A673 (cell line): ENCODE measurements around the gene AKAP1. TPM values are rescaled to one million over a fixed set of nuclear protein-coding genes. Genes with fewer than 3 reads are reported as not detected.

ENCODE experiments used
- BruUV-seq: library from RNA; stranded (reverse); fragments of 400-500 nt; replicated peaks from 2 replicates; lab custom pipeline; 2021; lab: Mats Ljungman, UMichigan
- CTCF ChIA-PET: fragments of 300-600 bp; sonication (Branson Sonifier 250); formaldehyde crosslinking; loops from one replicate; lab custom pipeline; 2022; ENCODE audit warnings: antibody characterized with exemption; lab: Charles Lee
- POLR2A ChIA-PET: fragments of 300-600 bp; sonication (Branson Sonifier 250); formaldehyde crosslinking; loops from one replicate; lab custom pipeline; 2022; ENCODE audit warnings: antibody characterized with exemption; ENCODE audit not compliant: low non-redundant PET; lab: Charles Lee
- DNase-seq: peaks from one replicate; pipeline ENCODE4 v3.0.0-alpha.2; 2015; ENCODE audit warnings: low spot score
- H3K27ac ChIP-seq: fragments of 200-600 bp; sonication (generic); 2 replicates; pipeline ENCODE4 v1.5.1; 2016; ENCODE audit warnings: mixed run types, low read depth, mild to moderate bottlenecking, mixed read lengths, antibody characterized with exemption, low read length; ENCODE audit not compliant: poor library complexity, severe bottlenecking
- H3K27me3 ChIP-seq: fragments of 200-600 bp; sonication (generic); replicated peaks from 2 replicates; pipeline ENCODE4 v1.6.1; 2017; ENCODE audit warnings: mixed run types, low read depth, mild to moderate bottlenecking, mixed read lengths, antibody characterized with exemption, low read length; ENCODE audit not compliant: insufficient read depth, poor library complexity
- H3K36me3 ChIP-seq: fragments of 200-600 bp; sonication (generic); 2 replicates; pipeline ENCODE4 v1.6.1; 2016; ENCODE audit warnings: mixed run types, mild to moderate bottlenecking, mixed read lengths, antibody characterized with exemption, low read length; ENCODE audit not compliant: insufficient read depth, poor library complexity, severe bottlenecking
- H3K4me1 ChIP-seq: fragments of 200-600 bp; sonication (generic); 2 replicates; pipeline ENCODE4 v1.6.1; 2017; ENCODE audit warnings: mixed run types, mild to moderate bottlenecking, mixed read lengths, antibody characterized with exemption, low read length; ENCODE audit not compliant: insufficient read depth, poor library complexity, severe bottlenecking
- H3K4me3 ChIP-seq: fragments of 200-600 bp; sonication (generic); 2 replicates; pipeline ENCODE4 v1.5.1; 2016; ENCODE audit warnings: low read depth, mixed run types, mild to moderate bottlenecking, mixed read lengths, low read length; ENCODE audit not compliant: poor library complexity, severe bottlenecking
- H3K9me3 ChIP-seq: fragments of 200-600 bp; sonication (generic); 2 replicates; pipeline ENCODE4 v1.6.1; 2016; ENCODE audit warnings: mixed run types, low read depth, mild to moderate bottlenecking, mixed read lengths, antibody characterized with exemption, low read length; ENCODE audit not compliant: poor library complexity, severe bottlenecking
- EZH2 ChIP-seq: fragments of 200-600 bp; sonication (generic); IDR thresholded peaks from 2 replicates; pipeline ENCODE4 v1.6.1; 2017; ENCODE audit warnings: borderline replicate concordance, low read depth, mild to moderate bottlenecking, mixed read lengths, antibody characterized with exemption, low read length; ENCODE audit not compliant: poor library complexity, severe bottlenecking
- intact Hi-C: fragments of 100-400 bp; cut with micrococcal nuclease; formaldehyde crosslinking; loops from one replicate; pipeline ENCODE4 v1.10.0; 2022; ENCODE audit not compliant: unreplicated experiment
- total RNA-seq: library from RNA; stranded (reverse); gene quantifications from 2 replicates; pipeline ENCODE4 v1.2.3, GENCODE V29; 2021
- TF ChIP-seq, protein P1 (sequence below): fragments of 300-800, 200-600 bp; sonication (generic); conservative IDR thresholded peaks from 2 replicates; pipeline ENCODE4 v1.5.1; 2017; ENCODE audit warnings: low read depth, mild to moderate bottlenecking, antibody characterized with exemption, low read length, moderate library complexity, mixed read lengths

AKAP1 gene
- total RNA-seq, 1 experiment from 2014 or later: 43.4 TPM

GRCh38 chr17:57091186-57091618, 6.2 kb downstream of the AKAP1 start:
- Histone ChIP-seq H3K4me1 (peaks cover 10% of the 10 kb centered on the region), H3K4me3 (no peak overlapping the region), H3K27me3 (no peaks in the 10 kb centered on the region), H3K9me3 (no peaks in the 10 kb centered on the region), H3K27ac (no peak overlapping the region), H3K36me3 (no peaks in the 10 kb centered on the region)
- BruUV-seq: no TSS peak
- intact Hi-C loops: no loop called here
- DNase-seq: no peak
- ChIA-PET CTCF (no interaction called here), POLR2A (no interaction called here)
- TF ChIP-seq, protein P1, sequence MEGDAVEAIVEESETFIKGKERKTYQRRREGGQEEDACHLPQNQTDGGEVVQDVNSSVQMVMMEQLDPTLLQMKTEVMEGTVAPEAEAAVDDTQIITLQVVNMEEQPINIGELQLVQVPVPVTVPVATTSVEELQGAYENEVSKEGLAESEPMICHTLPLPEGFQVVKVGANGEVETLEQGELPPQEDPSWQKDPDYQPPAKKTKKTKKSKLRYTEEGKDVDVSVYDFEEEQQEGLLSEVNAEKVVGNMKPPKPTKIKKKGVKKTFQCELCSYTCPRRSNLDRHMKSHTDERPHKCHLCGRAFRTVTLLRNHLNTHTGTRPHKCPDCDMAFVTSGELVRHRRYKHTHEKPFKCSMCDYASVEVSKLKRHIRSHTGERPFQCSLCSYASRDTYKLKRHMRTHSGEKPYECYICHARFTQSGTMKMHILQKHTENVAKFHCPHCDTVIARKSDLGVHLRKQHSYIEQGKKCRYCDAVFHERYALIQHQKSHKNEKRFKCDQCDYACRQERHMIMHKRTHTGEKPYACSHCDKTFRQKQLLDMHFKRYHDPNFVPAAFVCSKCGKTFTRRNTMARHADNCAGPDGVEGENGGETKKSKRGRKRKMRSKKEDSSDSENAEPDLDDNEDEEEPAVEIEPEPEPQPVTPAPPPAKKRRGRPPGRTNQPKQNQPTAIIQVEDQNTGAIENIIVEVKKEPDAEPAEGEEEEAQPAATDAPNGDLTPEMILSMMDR: no peak
- no peak for TF ChIP-seq EZH2

DNA sequence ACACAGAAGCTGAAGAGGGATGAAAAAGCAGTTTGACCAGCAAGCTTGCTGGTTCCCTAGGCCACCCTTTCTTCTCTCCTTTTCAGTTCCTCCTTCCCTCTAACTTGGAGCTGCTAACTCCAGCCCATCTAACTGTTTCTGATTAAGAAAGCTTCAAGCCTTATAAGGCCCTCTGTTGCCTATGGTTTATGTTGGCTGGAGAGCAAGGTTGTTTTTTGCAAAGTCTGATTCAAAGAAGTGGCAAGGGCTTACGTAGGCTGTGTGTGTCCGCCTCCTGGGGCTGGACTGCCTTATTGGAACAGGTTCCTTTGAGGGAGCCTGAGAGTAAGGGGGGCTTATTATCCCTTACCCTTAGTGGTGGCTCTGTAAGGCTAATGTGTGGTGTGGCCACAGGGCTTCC, 7.1 kb downstream of the AKAP1 start:
- no peaks in the 10 kb centered on the region for H3K36me3 ChIP-seq
- intact Hi-C loops: no loop called here
- BruUV-seq: no TSS peak
- H3K9me3 ChIP-seq: no peaks in the 10 kb centered on the region
- TF ChIP-seq, protein P1: no peak
- TF ChIP-seq EZH2: no peak
- no peak for DNase-seq
- H3K27me3 ChIP-seq: no peaks in the 10 kb centered on the region
- H3K27ac ChIP-seq: no peak overlapping the region
- H3K4me3 ChIP-seq: no peak overlapping the region
- ChIA-PET CTCF (no interaction called here), POLR2A (interaction anchor here (0.5 kb wide), 1 partner anchor 1264 kb away, joined by 22 read pairs; no protein-coding TSS in a partner anchor)
- H3K4me1 ChIP-seq: peaks cover 5% of the 10 kb centered on the region

DNA sequence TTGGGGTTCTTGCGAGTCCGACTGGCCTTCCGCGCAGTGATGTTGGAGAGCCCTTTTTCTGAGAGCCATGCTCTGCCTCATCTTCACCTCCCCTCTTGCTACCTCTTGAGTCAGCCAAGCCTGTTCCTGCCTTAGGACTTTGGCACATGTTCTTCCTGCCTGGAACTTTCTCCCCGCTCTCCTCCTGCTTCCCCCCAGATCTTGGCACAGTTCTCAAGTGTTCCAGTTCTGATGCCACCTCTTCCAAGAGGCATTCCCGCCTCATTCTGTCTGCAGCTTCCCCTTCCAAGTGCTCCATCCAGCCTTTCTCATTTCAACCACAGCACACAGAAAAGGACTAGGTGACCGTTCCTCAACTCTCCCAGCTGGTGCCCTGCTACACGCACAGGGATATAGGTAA, 7.7 kb downstream of the AKAP1 start:
- ChIA-PET POLR2A (no interaction called here), CTCF (no interaction called here)
- TF ChIP-seq, protein P1: no peak
- TF ChIP-seq EZH2: no peak
- Histone ChIP-seq H3K4me1 (peaks cover 6% of the 10 kb centered on the region), H3K27ac (no peak overlapping the region), H3K9me3 (no peaks in the 10 kb centered on the region), H3K36me3 (no peaks in the 10 kb centered on the region), H3K4me3 (no peak overlapping the region), H3K27me3 (no peaks in the 10 kb centered on the region)
- intact Hi-C loops: no loop called here
- no TSS peak for BruUV-seq
- no peak for DNase-seq
